Keratinocyte (primary cell): Measurements from ENCODE around the gene SDC1. TPM values are rescaled to one million over a fixed set of nuclear protein-coding genes. Genes with fewer than 3 reads are reported as not detected.

Experiments
- DNase-seq: peaks from one replicate; pipeline ENCODE4 v3.0.0-alpha.2; 2011; ENCODE audit warnings: low read depth, missing footprints, low spot score
- FAIRE-seq: peaks from 2 replicates; lab custom pipeline; 2011; peaks lifted over from hg19 to GRCh38; lab: Jason Lieb, UNC
- H2AFZ ChIP-seq: 2 replicates; pipeline ENCODE4 v1.6.0; 2012; ENCODE audit warnings: low read length, control low read depth, inconsistent platforms; ENCODE audit not compliant: control insufficient read depth
- H3K27ac ChIP-seq: 2 replicates; pipeline ENCODE4 v1.5.1; 2011; ENCODE audit warnings: low read length; ENCODE audit not compliant: control insufficient read depth, insufficient read depth
- H3K27me3 ChIP-seq: 3 replicates; pipeline ENCODE4 v1.6.0; 2011; ENCODE audit warnings: low read length; ENCODE audit not compliant: control insufficient read depth, insufficient read depth; ENCODE audit errors: extremely low read depth
- H3K36me3 ChIP-seq, 2 experiments: 2 replicates in 1 of 2; 3 replicates in 1 of 2; pipeline ENCODE4 v1.5.1; 2011; ENCODE audit warnings: low read length in 2 of 2, mild to moderate bottlenecking in 1 of 2; ENCODE audit not compliant: control insufficient read depth in 2 of 2, insufficient read depth in 2 of 2; ENCODE audit errors: extremely low read depth in 1 of 2
- H3K4me1 ChIP-seq: 3 replicates; pipeline ENCODE4 v1.5.1; 2011; ENCODE audit warnings: low read length; ENCODE audit not compliant: control insufficient read depth, insufficient read depth; ENCODE audit errors: extremely low read depth
- H3K4me2 ChIP-seq: 3 replicates; pipeline ENCODE4 v1.6.0; 2011; ENCODE audit warnings: low read depth, low read length; ENCODE audit not compliant: control insufficient read depth, insufficient read depth; ENCODE audit errors: extremely low read depth
- H3K4me3 ChIP-seq, 3 experiments: fragments of 200-600 bp in 1 of 3; sonication (generic) in 1 of 3; 2 replicates in 2 of 3; 3 replicates in 1 of 3; pipeline ENCODE4 v1.5.1; 2011 to 2016; ENCODE audit warnings: low read length in 3 of 3, mild to moderate bottlenecking in 3 of 3, control low read depth in 2 of 3, inconsistent platforms in 1 of 3, low read depth in 1 of 3, mixed read lengths in 1 of 3, mixed run types in 1 of 3, moderate library complexity in 1 of 3; ENCODE audit not compliant: control insufficient read depth in 2 of 3, insufficient read depth in 2 of 3; ENCODE audit errors: extremely low read depth in 1 of 3
- H3K79me2 ChIP-seq: 2 replicates; pipeline ENCODE4 v1.6.0; 2012; ENCODE audit warnings: low read length; ENCODE audit not compliant: control insufficient read depth, insufficient read depth
- H3K9ac ChIP-seq: 3 replicates; pipeline ENCODE4 v1.6.0; 2011; ENCODE audit warnings: low read length; ENCODE audit not compliant: control insufficient read depth, insufficient read depth; ENCODE audit errors: extremely low read depth
- H3K9me1 ChIP-seq: 3 replicates; pipeline ENCODE4 v1.6.0; 2011; ENCODE audit warnings: low read length; ENCODE audit not compliant: control insufficient read depth, insufficient read depth; ENCODE audit errors: extremely low read depth
- H3K9me3 ChIP-seq: 2 replicates; pipeline ENCODE4 v1.5.1; 2012; ENCODE audit warnings: low read depth, low read length; ENCODE audit not compliant: control insufficient read depth
- H4K20me1 ChIP-seq: 3 replicates; pipeline ENCODE4 v1.6.0; 2011; ENCODE audit warnings: low read length; ENCODE audit not compliant: control insufficient read depth, insufficient read depth; ENCODE audit errors: extremely low read depth
- CTCF ChIP-seq, 3 experiments: IDR thresholded peaks in 1 of 3; conservative IDR thresholded peaks in 1 of 3; optimal IDR thresholded peaks in 1 of 3; 2 replicates in 2 of 3; 3 replicates in 1 of 3; pipeline versions ENCODE3 to v1.5.1; 2011; ENCODE audit warnings: low read length in 3 of 3, mild to moderate bottlenecking in 3 of 3, moderate library complexity in 2 of 3, control low read depth in 1 of 3, inconsistent platforms in 1 of 3; ENCODE audit not compliant: insufficient read depth in 2 of 3; ENCODE audit errors: extremely low read depth in 1 of 3
- EZH2 ChIP-seq: IDR thresholded peaks from one replicate; pipeline ENCODE4 v1.6.1; 2012; ENCODE audit warnings: inconsistent platforms, mild to moderate bottlenecking, low read length, moderate library complexity
- dilution Hi-C: fragments of 300-500 bp; cut with MboI; formaldehyde crosslinking; loops from one replicate; pipeline ENCODE4 v1.7.0; 2020; ENCODE audit warnings: low sequenced_read_pairs; ENCODE audit not compliant: extremely low pct_ligation_motif_present
- polyA plus RNA-seq, 5 experiments: library from polyadenylated mRNA; depleted of rRNA in 3 of 5; stranded (reverse) in 3 of 5; stranded (forward) in 1 of 5; unstranded in 1 of 5; fragments of >200 nt; gene quantifications; 1 replicate in 1 of 5; 2 replicates in 3 of 5; 3 replicates in 1 of 5; pipeline versions ENCODE4 v1.2.1 to v1.2.3, GENCODE V29; 2011 to 2012; ENCODE audit warnings: missing spikeins in 2 of 5, low read depth in 1 of 5, low replicate concordance in 1 of 5

Gene SDC1
- polyA plus RNA-seq, 1 donor (not counting 4 experiments of a cell fraction or from before 2014, with no cell fraction given), result 696 TPM

- Histone ChIP-seq H3K79me2 (no peaks in the 10 kb centered on the region), H3K9me1 (no peaks in the 10 kb centered on the region), H3K4me3 (no peak overlapping the region), H3K27me3 (no peaks in the 10 kb centered on the region), H3K4me1 (peaks cover 38% of the 10 kb centered on the region), H2AFZ (no peak overlapping the region), H3K9me3 (no peaks in the 10 kb centered on the region), H3K4me2 (no peak overlapping the region), H4K20me1 (no peaks in the 10 kb centered on the region), H3K36me3 (no peaks in the 10 kb centered on the region), H3K27ac (no peak overlapping the region), H3K9ac (no peak overlapping the region)
- FAIRE-seq, result no peak
- no peak for TF ChIP-seq CTCF (optimal IDR thresholded peaks at IDR 0.05 in 1 of 3, IDR thresholded peaks at IDR 0.05 in 1 of 3, conservative IDR thresholded peaks at IDR 0.05 in 1 of 3; ENCODE audit: extremely low read depth in 1 of 3, insufficient read depth in 2 of 3, low read length in 3 of 3)
- no peak for TF ChIP-seq EZH2
- no peak for DNase-seq
- dilution Hi-C loops, result no loop called here
Measured at GRCh38 chr2:20164061-20164733, 60.7 kb downstream of the SDC1 start.

DNA sequence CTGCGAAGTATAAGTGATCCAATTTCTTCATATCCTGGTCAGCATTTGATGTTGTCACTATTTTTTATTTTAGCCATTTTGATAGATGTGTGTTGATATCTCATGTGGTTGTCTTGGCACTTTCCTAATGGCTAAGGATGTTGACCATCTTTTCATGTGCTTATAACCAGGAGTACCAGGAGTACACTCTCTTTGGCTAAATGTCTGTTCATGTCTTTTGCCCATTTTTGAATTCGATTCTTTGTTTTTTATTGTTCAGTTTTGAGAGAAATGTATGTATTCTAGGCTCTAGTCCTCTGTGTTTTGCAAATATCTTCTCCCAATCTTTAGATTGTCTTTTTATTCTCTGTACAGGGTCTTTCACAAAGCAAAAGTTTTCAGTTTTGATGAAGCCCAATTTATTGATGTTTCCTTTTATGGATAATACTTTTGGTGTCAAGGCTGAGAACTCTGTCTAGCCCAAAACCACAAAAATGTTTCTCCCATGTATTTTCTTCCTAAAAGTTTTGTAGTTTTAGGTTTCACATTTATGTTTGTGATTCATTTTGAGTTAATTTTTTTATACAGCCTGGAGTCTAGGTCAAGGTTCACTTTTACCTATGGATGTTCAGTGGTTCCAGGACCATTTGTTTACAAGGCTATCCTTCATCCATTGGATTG is 65.4 kb downstream of the SDC1 start:
- FAIRE-seq, result no peak
- no peaks in the 10 kb centered on the region for H3K36me3 ChIP-seq
- no peak overlapping the region for H3K4me3 ChIP-seq
- H3K27ac ChIP-seq, result no peak overlapping the region
- H4K20me1 ChIP-seq, result no peaks in the 10 kb centered on the region
- no peaks in the 10 kb centered on the region for H3K4me1 ChIP-seq
- no peaks in the 10 kb centered on the region for H3K9me1 ChIP-seq
- no peak for TF ChIP-seq CTCF (optimal IDR thresholded peaks at IDR 0.05 in 1 of 3, IDR thresholded peaks at IDR 0.05 in 1 of 3, conservative IDR thresholded peaks at IDR 0.05 in 1 of 3; ENCODE audit: extremely low read depth in 1 of 3, insufficient read depth in 2 of 3, low read length in 3 of 3)
- TF ChIP-seq EZH2, result no peak
- dilution Hi-C loops, result no loop called here
- no peaks in the 10 kb centered on the region for H3K79me2 ChIP-seq
- no peaks in the 10 kb centered on the region for H3K27me3 ChIP-seq
- no peak overlapping the region for H3K4me2 ChIP-seq
- H2AFZ ChIP-seq, result no peak overlapping the region
- H3K9ac ChIP-seq, result no peak overlapping the region
- DNase-seq, result no peak
- no peaks in the 10 kb centered on the region for H3K9me3 ChIP-seq
